ENCODE data around the gene ENO1. TPM values are rescaled to one million over a fixed set of nuclear protein-coding genes. Genes with fewer than 3 reads are reported as not detected.

The ENO1 gene
- total and polyA plus RNA-seq, 2 of the 8 experiments (the other 6 are each of a cell fraction or from before 2014, with no cell fraction given) = 1,763 to 2,117 TPM

DNA sequence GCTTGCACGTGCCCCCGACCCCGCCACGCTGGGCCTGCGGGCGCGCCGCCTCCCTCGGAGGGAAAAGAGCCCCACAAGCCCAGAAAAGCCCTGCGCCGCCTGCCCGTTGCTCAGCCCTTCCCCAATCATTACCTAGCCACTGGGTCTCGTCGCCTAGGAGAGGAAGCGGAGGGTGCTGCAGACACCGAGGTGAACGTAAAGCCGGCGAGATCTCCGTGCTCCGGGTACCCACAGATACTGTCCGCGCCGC lies at the start of gene ENO1 (continued):
- TF ChIP-seq USF2 (IDR thresholded peaks at IDR 0.05; ENCODE audit: low read length) (no peak; the same call in 1 of the 2 replicates), ASH2L (IDR thresholded peaks at IDR 0.05; ENCODE audit: low read length) (peak; percentile 44), TAF1 (IDR thresholded peaks at IDR 0.05; ENCODE audit: low read depth, low read length) (peak; percentile 92)

Measured in H1 (cell line).